HCT116 (cell line): Measurements from ENCODE around the gene SPON2. TPM values are rescaled to one million over a fixed set of nuclear protein-coding genes. Genes with fewer than 3 reads are reported as not detected.

Experiments used
- ATAC-seq: fragments of 200-7000 bp; cut with Tn5 transposase; 2 replicates; pipeline ENCODE4 v1.9.1; 2020; ENCODE audit warnings: mild to moderate bottlenecking, moderate library complexity
- BruUV-seq: library from RNA; stranded (reverse); fragments of 400-500 nt; replicated peaks from 2 replicates; lab custom pipeline; 2021; lab: Mats Ljungman, UMichigan
- CTCF ChIA-PET: fragments of 300-600 bp; sonication (Branson Sonifier 250); formaldehyde crosslinking; loops from one replicate; lab custom pipeline; 2021; ENCODE audit warnings: antibody characterized with exemption; lab: Charles Lee
- POLR2A ChIA-PET: fragments of 300-600, 350-600 bp; sonication (Branson Sonifier 250); formaldehyde crosslinking; loops from one replicate; lab custom pipeline; 2021; ENCODE audit warnings: antibody characterized with exemption; lab: Charles Lee
- RAD21 ChIA-PET, 2 experiments: fragments of 300-600 bp; sonication (Branson Sonifier 250); formaldehyde crosslinking; loops; one replicate each; lab custom pipeline; 2023; ENCODE audit warnings: low total read pairs in 2 of 2; ENCODE audit not compliant: uncharacterized antibody in 2 of 2, unreplicated experiment in 2 of 2, low non-redundant PET in 1 of 2; lab: Charles Lee
- DNase-seq: peaks from one replicate; pipeline ENCODE4 v3.0.0-alpha.2; 2010; ENCODE audit warnings: low read depth, low spot score
- H2AFZ ChIP-seq: fragments of 200-600 bp; shearing (Covaris generic), sonication (generic); 2 replicates; pipeline ENCODE4 v1.6.1; 2017; ENCODE audit warnings: low read depth, mixed run types, mixed read lengths, antibody characterized with exemption, low read length; ENCODE audit not compliant: poor library complexity, severe bottlenecking
- H3K27ac ChIP-seq: 2 replicates; pipeline ENCODE4 v1.5.1; 2012; ENCODE audit warnings: low read depth, low read length
- H3K27me3 ChIP-seq: fragments of 200-600 bp; sonication (generic); 2 replicates; pipeline ENCODE4 v1.6.1; 2016; ENCODE audit warnings: mixed run types, low read length, mixed read lengths; ENCODE audit not compliant: insufficient read depth
- H3K36me3 ChIP-seq, 2 experiments: fragments of 200-500 bp in 1 of 2; fragments of 200-600 bp in 1 of 2; sonication (Bioruptor generic) in 1 of 2; sonication (generic) in 1 of 2; 2 replicates each; pipeline versions ENCODE4 v1.5.1 to v1.6.1; 2014 to 2016; ENCODE audit warnings: low read length in 2 of 2, inconsistent platforms in 1 of 2, mixed read lengths in 1 of 2, mixed run types in 1 of 2; ENCODE audit not compliant: insufficient read depth in 2 of 2, control insufficient read depth in 1 of 2
- H3K4me1 ChIP-seq, 2 experiments: fragments of 200-600 bp in 1 of 2; sonication (generic) in 1 of 2; 2 replicates each; pipeline versions ENCODE4 v1.5.1 to v1.6.1; 2012 to 2017; ENCODE audit warnings: low read length in 2 of 2, inconsistent platforms in 1 of 2, mild to moderate bottlenecking in 1 of 2, mixed read lengths in 1 of 2, mixed run types in 1 of 2, moderate library complexity in 1 of 2; ENCODE audit not compliant: insufficient read depth in 2 of 2, control insufficient read depth in 1 of 2
- H3K4me2 ChIP-seq: fragments of 200-600 bp; sonication (generic); 2 replicates; pipeline ENCODE4 v1.6.1; 2017; ENCODE audit warnings: mixed run types, low read length, mixed read lengths
- H3K4me3 ChIP-seq, 2 experiments: fragments of 200-600 bp in 1 of 2; sonication (generic) in 1 of 2; replicated peaks in 1 of 2; 2 replicates each; pipeline ENCODE4 v1.5.1; 2011 to 2016; ENCODE audit warnings: low read length in 2 of 2, control low read depth in 1 of 2, low read depth in 1 of 2, mild to moderate bottlenecking in 1 of 2, mixed read lengths in 1 of 2, mixed run types in 1 of 2
- H3K79me2 ChIP-seq: fragments of 200-600 bp; sonication (generic); 2 replicates; pipeline ENCODE4 v1.6.1; 2017; ENCODE audit warnings: mild to moderate bottlenecking, mixed run types, low read length, moderate library complexity, mixed read lengths; ENCODE audit not compliant: insufficient read depth
- H3K9ac ChIP-seq: fragments of 200-600 bp; sonication (generic); 2 replicates; pipeline ENCODE4 v1.6.1; 2016; ENCODE audit warnings: low read length, mixed read lengths
- H3K9me2 ChIP-seq: fragments of 200-600 bp; sonication (generic), shearing (Covaris generic); 2 replicates; pipeline ENCODE4 v1.6.1; 2017; ENCODE audit warnings: mixed run types, mild to moderate bottlenecking, moderate library complexity; ENCODE audit not compliant: insufficient read depth
- H3K9me3 ChIP-seq, 2 experiments: fragments of 200-500 bp in 1 of 2; fragments of 200-600 bp in 1 of 2; sonication (Bioruptor generic) in 1 of 2; sonication (generic) in 1 of 2; 2 replicates each; pipeline ENCODE4 v1.6.1; 2014 to 2017; ENCODE audit warnings: low read length in 2 of 2, mixed read lengths in 2 of 2, inconsistent platforms in 1 of 2, low read depth in 1 of 2, mild to moderate bottlenecking in 1 of 2, mixed run types in 1 of 2, moderate library complexity in 1 of 2; ENCODE audit not compliant: control insufficient read depth in 1 of 2, insufficient read depth in 1 of 2
- H4K20me1 ChIP-seq: fragments of 200-600 bp; sonication (generic), shearing (Covaris generic); 2 replicates; pipeline ENCODE4 v1.6.1; 2017; ENCODE audit warnings: mixed run types, mild to moderate bottlenecking, moderate library complexity; ENCODE audit not compliant: insufficient read depth
- CBX3 ChIP-seq: IDR thresholded peaks from 2 replicates; pipeline ENCODE4 v1.6.1; 2012; ENCODE audit warnings: low read depth
- CEBPB ChIP-seq: IDR thresholded peaks from 2 replicates; pipeline ENCODE4 v1.6.1; 2012; ENCODE audit warnings: low read depth
- CTCF ChIP-seq, 3 experiments: fragments of 200-600 bp in 1 of 3; sonication (generic) in 1 of 3; IDR thresholded peaks in 2 of 3; conservative IDR thresholded peaks in 1 of 3; 2 replicates each; pipeline ENCODE4 v1.5.1; 2012 to 2017; ENCODE audit warnings: low read depth in 2 of 3, low read length in 2 of 3, antibody characterized with exemption in 1 of 3, borderline replicate concordance in 1 of 3, control low read depth in 1 of 3, mild to moderate bottlenecking in 1 of 3, mixed read lengths in 1 of 3, mixed run types in 1 of 3, moderate library complexity in 1 of 3; ENCODE audit not compliant: insufficient read depth in 1 of 3
- EGR1 ChIP-seq: IDR thresholded peaks from 2 replicates; pipeline ENCODE4 v1.6.1; 2012; ENCODE audit warnings: low read depth
- ELF1 ChIP-seq: IDR thresholded peaks from 2 replicates; pipeline ENCODE4 v1.6.1; 2012; ENCODE audit warnings: low read depth, borderline replicate concordance
- EZH2 ChIP-seq: fragments of 200-600 bp; sonication (generic); IDR thresholded peaks from 2 replicates; pipeline ENCODE4 v1.6.1; 2017; ENCODE audit warnings: antibody characterized with exemption, mixed run types
- EZH2phosphoT487 ChIP-seq: fragments of 200-600 bp; IDR thresholded peaks from 2 replicates; pipeline ENCODE4 v1.6.1; 2018; ENCODE audit warnings: antibody characterized with exemption, borderline replicate concordance
- FOSL1 ChIP-seq: IDR thresholded peaks from 2 replicates; pipeline ENCODE4 v1.6.1; 2012; ENCODE audit warnings: low read depth
- JUND ChIP-seq: IDR thresholded peaks from 2 replicates; pipeline ENCODE4 v1.6.1; 2012
- MAX ChIP-seq: IDR thresholded peaks from 2 replicates; pipeline ENCODE4 v1.6.1; 2012
- POLR2A ChIP-seq: IDR thresholded peaks from 2 replicates; pipeline ENCODE4 v1.7.0; 2011; ENCODE audit warnings: borderline replicate concordance; ENCODE audit not compliant: insufficient read depth, insufficient read length; ENCODE audit errors: extremely low read depth
- POLR2AphosphoS5 ChIP-seq: IDR thresholded peaks from 2 replicates; pipeline ENCODE4 v1.6.1; 2011; ENCODE audit warnings: mild to moderate bottlenecking, low read depth, low read length, moderate library complexity
- RAD21 ChIP-seq: IDR thresholded peaks from 2 replicates; pipeline ENCODE4 v1.6.1; 2012; ENCODE audit warnings: low read depth, mild to moderate bottlenecking
- SIN3A ChIP-seq: IDR thresholded peaks from 2 replicates; pipeline ENCODE4 v1.6.1; 2012; ENCODE audit warnings: low read depth
- SP1 ChIP-seq: IDR thresholded peaks from 2 replicates; pipeline ENCODE4 v1.6.1; 2012; ENCODE audit warnings: low read depth
- SRF ChIP-seq: IDR thresholded peaks from 2 replicates; pipeline ENCODE4 v1.6.1; 2012; ENCODE audit warnings: low read depth
- YY1 ChIP-seq: IDR thresholded peaks from 2 replicates; pipeline ENCODE4 v1.6.1; 2011; ENCODE audit warnings: low read length, low read depth, moderate library complexity, mild to moderate bottlenecking; ENCODE audit not compliant: insufficient replicate concordance; ENCODE audit errors: extremely low read depth
- ZBTB33 ChIP-seq: IDR thresholded peaks from 2 replicates; pipeline ENCODE4 v1.6.1; 2011; ENCODE audit warnings: mild to moderate bottlenecking, low read length, moderate library complexity; ENCODE audit not compliant: insufficient replicate concordance; ENCODE audit errors: extremely low read depth
- ZFX ChIP-seq: fragments of 450-650 bp; IDR thresholded peaks from 2 replicates; pipeline ENCODE4 v1.6.1; 2017
- ZNF274 ChIP-seq: fragments of 200-500 bp; sonication (Bioruptor generic); IDR thresholded peaks from 2 replicates; pipeline ENCODE4 v1.6.1; 2014; ENCODE audit warnings: mild to moderate bottlenecking, low read depth, low read length, inconsistent platforms
- intact Hi-C: fragments of 100-400 bp; cut with micrococcal nuclease; formaldehyde crosslinking; loops from 2 replicates; pipeline ENCODE4 v1.10.0; 2022
- total RNA-seq: library from RNA; stranded (reverse); gene quantifications from one replicate; pipeline ENCODE4 v1.2.1, GENCODE V29; 2021; ENCODE audit not compliant: unreplicated experiment

Gene SPON2
- total RNA-seq, 1 experiment from 2014 or later, result 1.5 TPM

- Histone ChIP-seq H3K9ac (no peak overlapping the region), H3K27me3 (no peaks in the 10 kb centered on the region), H3K27ac (no peak overlapping the region), H3K4me1 (peaks cover 0 to 21% of the 10 kb centered on the region in 2 experiments; a peak in 2 of 4 replicates), H3K79me2 (no peaks in the 10 kb centered on the region), H2AFZ (no peak overlapping the region), H3K36me3 (no peaks in the 10 kb centered on the region), H4K20me1 (no peaks in the 10 kb centered on the region), H3K9me3 (no peaks in the 10 kb centered on the region), H3K9me2 (no peaks in the 10 kb centered on the region), H3K4me2 (no peak overlapping the region), H3K4me3 (no peak overlapping the region)
- TF ChIP-seq SRF (no peak), EZH2 (no peak), EZH2phosphoT487 (no peak), JUND (no peak), ZNF274 (no peak), POLR2AphosphoS5 (no peak), RAD21 (no peak), YY1 (no peak), FOSL1 (no peak), ZBTB33 (no peak), MAX (no peak), EGR1 (no peak), CBX3 (no peak), ELF1 (no peak), CEBPB (no peak), POLR2A (no peak), SIN3A (no peak), SP1 (no peak), ZFX (no peak), CTCF (IDR thresholded peaks at IDR 0.05 in 2 of 3, conservative IDR thresholded peaks at IDR 0.05 in 1 of 3; ENCODE audit: borderline replicate concordance in 1 of 3, insufficient read depth in 1 of 3, low read depth in 2 of 3, low read length in 2 of 3) (no peak)
- ChIA-PET CTCF (interaction anchor here (0.7 kb wide), 1 partner anchor 11 kb away, joined by 3 read pairs; no protein-coding TSS in a partner anchor), RAD21 (no interaction called here), POLR2A (interaction anchor here (1.6 kb wide), 1 partner anchor 11 kb away, joined by 4 read pairs; no protein-coding TSS in a partner anchor)
- intact Hi-C loops, result no loop called here
- no peak for DNase-seq
- no peak for ATAC-seq
- no TSS peak for BruUV-seq
Measured at GRCh38 chr4:1179089-1179441, 6.7 kb upstream of the SPON2 start.
